Adrenal gland (tissue), 12 donors: ENCODE data around the gene SERPINE1. TPM values are rescaled to one million over a fixed set of nuclear protein-coding genes. Genes with fewer than 3 reads are reported as not detected.
"Not testable (repeated sequence)": the region's sequence is repeated elsewhere in the genome, so short reads cannot be mapped to it uniquely, and the experiment has no call there.

ENCODE experiments used
- DNase-seq, 7 donors: peaks; one replicate each; pipeline ENCODE4 v3.0.0-alpha.2; 2019 to 2020
- H3K27ac ChIP-seq, 5 donors: fragments of 200-600 bp; sonication (generic) in 4 of 5; 1 replicate in 3 of 5; 2 replicates in 2 of 5; pipeline versions ENCODE4 v1.5.1 to v1.8.0; 2016 to 2020; ENCODE audit warnings: mild to moderate bottlenecking in 1 of 5
- H3K27me3 ChIP-seq: fragments of 200-600 bp; 2 replicates; pipeline ENCODE4 v1.8.0; 2021
- H3K36me3 ChIP-seq, 2 donors: fragments of 200-600 bp; replicated peaks in 1 of 2; 1 replicate in 1 of 2; 2 replicates in 1 of 2; pipeline versions ENCODE4 v1.5.1 to v1.8.0; 2018 to 2022
- H3K4me1 ChIP-seq, 2 donors: fragments of 200-600 bp; replicated peaks in 1 of 2; 1 replicate in 1 of 2; 2 replicates in 1 of 2; pipeline versions ENCODE4 v1.5.1 to v1.8.0; 2018 to 2021
- H3K4me3 ChIP-seq, 4 donors: fragments of 200-600 bp; sonication (generic) in 3 of 4; one replicate each; pipeline ENCODE4 v1.5.1; 2016 to 2018
- H3K9me3 ChIP-seq, 3 donors: fragments of 200-600 bp; sonication (generic) in 1 of 3; replicated peaks in 1 of 3; 1 replicate in 2 of 3; 2 replicates in 1 of 3; pipeline versions ENCODE4 v1.5.1 to v1.8.0; 2016 to 2021
- POLR2A ChIP-seq, 2 donors: fragments of 450-650 bp; IDR thresholded peaks; one replicate each; pipeline ENCODE4 v1.6.1; 2017; ENCODE audit warnings: antibody characterized with exemption in 2 of 2, mild to moderate bottlenecking in 2 of 2, moderate library complexity in 1 of 2
- WGBS, 4 donors: extraction: QIAGEN DNeasy Blood & Tissue Kit in 2 of 4; methylation state at CpG; one replicate each; pipeline versions ENCODE4 v1.1.5 to v1.1.7; 2013 to 2017; 5-methylcytosine and 5-hydroxymethylcytosine counted together
- intact Hi-C, 2 donors: fragments of 100-400 bp; cut with DNase I; formaldehyde crosslinking; loops; one replicate each; pipeline versions ENCODE4 v1.14.1 to v1.15.0; 2022 to 2023
- polyA plus RNA-seq, 3 donors: library from polyadenylated mRNA; stranded (reverse); fragments of 200-250 nt in 2 of 3; fragments of 350-450 nt in 1 of 3; fragmentation: Illumina TruSeq in 1 of 3; extraction: RNeasy Lipid Tissue Mini Kit (QIAGEN cat#74804) in 1 of 3; gene quantifications; one replicate each; pipeline ENCODE4 v1.2.3, GENCODE V29; 2013 to 2014
- total RNA-seq, 9 donors: library from RNA; depleted of rRNA in 4 of 9; stranded (reverse); fragments of >200 nt in 4 of 9; fragments of 120-200 nt in 1 of 9; fragmentation: NEBNext Ultra II Directional in 1 of 9; extraction: Animal tissue kit (Norgen Biotek cat#: 25700) in 1 of 9; gene quantifications; one replicate each; pipeline versions ENCODE4 v1.1.0 to v1.2.4, GENCODE V29; 2013 to 2023
- TF ChIP-seq, protein P1 (sequence below), 6 experiments: fragments of 450-650 bp in 4 of 6; fragments of 200-600 bp in 2 of 6; sonication (generic) in 1 of 6; IDR thresholded peaks; 1 replicate in 5 of 6; 2 replicates in 1 of 6; pipeline versions ENCODE4 v1.5.1 to v1.8.0; 2016 to 2021; ENCODE audit warnings: antibody characterized with exemption in 6 of 6, mild to moderate bottlenecking in 2 of 6, moderate library complexity in 1 of 6
- donor health status: healthy with polysubstance abuse.
- donor health status: Bipolar disorder and iron deficiency.
- donor health status: DM: yes; HTN: yes; CAD: no.
- donor health status: DM: no; HTN: no; CAD: no.
- donor health status: DM: no; HTN: no; CAD: no.
- donor health status: DM: yes; HTN: yes; CAD: no.

The SERPINE1 gene
- total and polyA plus RNA-seq, 12 donors: 4.8 to 118 (median 20.9) TPM

DNA sequence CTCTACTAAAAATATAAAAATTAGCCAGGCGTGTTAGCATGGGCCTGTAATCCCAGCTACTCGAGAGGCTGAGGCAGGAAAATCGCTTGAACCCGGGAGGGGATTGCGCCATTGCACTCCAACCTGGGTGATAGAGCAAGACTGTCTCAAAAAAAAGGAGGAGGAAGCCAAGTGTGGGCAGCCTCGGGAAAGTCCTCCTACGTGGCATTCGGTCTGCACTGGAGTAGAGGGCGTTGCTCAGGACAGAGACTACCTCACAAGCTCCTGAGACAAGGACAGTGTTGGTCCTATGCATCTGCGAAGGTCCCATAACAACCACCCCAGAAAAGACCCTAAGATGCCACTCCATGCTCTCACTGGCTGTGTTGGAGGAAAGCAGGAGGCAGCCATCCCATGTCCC lies 10.0 kb upstream of the SERPINE1 start:
- TF ChIP-seq, protein P1, sequence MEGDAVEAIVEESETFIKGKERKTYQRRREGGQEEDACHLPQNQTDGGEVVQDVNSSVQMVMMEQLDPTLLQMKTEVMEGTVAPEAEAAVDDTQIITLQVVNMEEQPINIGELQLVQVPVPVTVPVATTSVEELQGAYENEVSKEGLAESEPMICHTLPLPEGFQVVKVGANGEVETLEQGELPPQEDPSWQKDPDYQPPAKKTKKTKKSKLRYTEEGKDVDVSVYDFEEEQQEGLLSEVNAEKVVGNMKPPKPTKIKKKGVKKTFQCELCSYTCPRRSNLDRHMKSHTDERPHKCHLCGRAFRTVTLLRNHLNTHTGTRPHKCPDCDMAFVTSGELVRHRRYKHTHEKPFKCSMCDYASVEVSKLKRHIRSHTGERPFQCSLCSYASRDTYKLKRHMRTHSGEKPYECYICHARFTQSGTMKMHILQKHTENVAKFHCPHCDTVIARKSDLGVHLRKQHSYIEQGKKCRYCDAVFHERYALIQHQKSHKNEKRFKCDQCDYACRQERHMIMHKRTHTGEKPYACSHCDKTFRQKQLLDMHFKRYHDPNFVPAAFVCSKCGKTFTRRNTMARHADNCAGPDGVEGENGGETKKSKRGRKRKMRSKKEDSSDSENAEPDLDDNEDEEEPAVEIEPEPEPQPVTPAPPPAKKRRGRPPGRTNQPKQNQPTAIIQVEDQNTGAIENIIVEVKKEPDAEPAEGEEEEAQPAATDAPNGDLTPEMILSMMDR (IDR thresholded peaks at IDR 0.05): no peak
- no peak for TF ChIP-seq POLR2A (IDR thresholded peaks at IDR 0.05)
- 80 to 91% (median 88%) methylated on average over 9 to 10 of the region's 10 CpGs for WGBS, 4 donors
- Histone ChIP-seq H3K27ac (peak overlapping the region in 2 of 5 donors; percentile 70 to 88), H3K4me3 (no peak overlapping the region), H3K4me1 (peaks cover 0 to 4% of the 10 kb centered on the region in 2 donors), H3K36me3 (no peaks in the 10 kb centered on the region), H3K27me3 (no peaks in the 10 kb centered on the region), H3K9me3 (no peaks in the 10 kb centered on the region)
- intact Hi-C loops: no loop called here
- no peak for DNase-seq

DNA sequence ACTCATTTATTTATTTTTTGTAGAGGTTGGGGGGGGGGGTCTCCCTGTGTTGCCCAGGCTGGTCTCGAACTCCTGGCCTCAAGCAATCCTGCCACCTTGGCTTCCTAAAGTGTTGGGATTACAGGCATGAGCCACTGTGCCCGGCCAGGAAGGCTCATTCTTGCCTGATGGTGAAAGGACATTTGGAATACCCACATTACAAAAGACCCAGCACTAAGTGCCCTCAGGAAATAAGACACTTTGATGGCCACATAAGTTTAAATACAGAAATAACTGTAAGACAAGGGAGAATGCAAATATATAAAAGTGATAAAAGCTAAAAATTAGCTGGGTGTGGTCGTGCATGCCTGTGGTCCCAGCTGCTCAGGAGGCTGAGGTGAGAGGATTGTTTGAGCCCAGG lies 8.0 kb upstream of the SERPINE1 start:
- intact Hi-C loops: no loop called here

GRCh38 chr7:101119876-101120275 lies 7.0 kb upstream of the SERPINE1 start:
- 59 to 68% (median 61%) methylated on average over 9 to 10 of the region's 10 CpGs for WGBS, 4 donors
- Histone ChIP-seq H3K4me3 (no peak overlapping the region), H3K9me3 (no peaks in the 10 kb centered on the region), H3K27me3 (no peaks in the 10 kb centered on the region), H3K4me1 (peaks cover 12 to 18% of the 10 kb centered on the region in 2 donors), H3K27ac (no peak overlapping the region), H3K36me3 (no peaks in the 10 kb centered on the region)
- no peak for TF ChIP-seq POLR2A (IDR thresholded peaks at IDR 0.05)
- TF ChIP-seq, protein P1 (IDR thresholded peaks at IDR 0.05): no peak
- no peak for DNase-seq
- intact Hi-C loops: no loop called here

More for the DNA sequence above, 8.0 kb upstream of the SERPINE1 start:
- H3K27me3 ChIP-seq: no peaks in the 10 kb centered on the region
- H3K9me3 ChIP-seq: no peaks in the 10 kb centered on the region
- 84 to 93% (median 92%) methylated on average over 3 of the region's 3 CpGs for WGBS, 4 donors
- H3K36me3 ChIP-seq: no peaks in the 10 kb centered on the region
- H3K4me1 ChIP-seq: peaks cover 10 to 12% of the 10 kb centered on the region in 2 donors
- no peak for TF ChIP-seq POLR2A (IDR thresholded peaks at IDR 0.05)
- TF ChIP-seq, protein P1 (IDR thresholded peaks at IDR 0.05): no peak
- peak overlapping the region in 1 of 5 donors; percentile 16 for H3K27ac ChIP-seq
- no peak overlapping the region for H3K4me3 ChIP-seq
- DNase-seq: no peak

- Histone ChIP-seq H3K9me3 (no peaks in the 10 kb centered on the region), H3K4me3 (no peak overlapping the region), H3K36me3 (no peaks in the 10 kb centered on the region), H3K27ac (no peak overlapping the region), H3K4me1 (peaks cover 12 to 22% of the 10 kb centered on the region in 2 donors), H3K27me3 (no peaks in the 10 kb centered on the region)
- 68 to 90% (median 84%) methylated on average over 4 of the region's 4 CpGs for WGBS, 4 donors
- intact Hi-C loops: no loop called here
- no peak for DNase-seq
- TF ChIP-seq, protein P1 (IDR thresholded peaks at IDR 0.05): no peak
- TF ChIP-seq POLR2A (IDR thresholded peaks at IDR 0.05): no peak
Measured at GRCh38 chr7:101120315-101120714, 6.6 kb upstream of the SERPINE1 start.

GRCh38 chr7:101121631-101121990 lies 5.3 kb upstream of the SERPINE1 start:
- peak overlapping the region in 1 of 4 donors; percentile 52 for H3K4me3 ChIP-seq
- WGBS, 4 donors: 62 to 82% (median 70%) methylated on average over 8 to 9 of the region's 9 CpGs
- H3K9me3 ChIP-seq, DNase-seq, H3K36me3 ChIP-seq, H3K27me3 ChIP-seq, intact Hi-C loops: not testable (repeated sequence)
- H3K4me1 ChIP-seq: peaks cover 19 to 30% of the 10 kb centered on the region in 2 donors
- peak overlapping the region; percentile 55 to 94 (median 79) for H3K27ac ChIP-seq
